AG10803 (cell line): Measurements from ENCODE around the gene RAD51.

Experiments
- DNase-seq: peaks from one replicate; pipeline ENCODE4 v3.0.0; 2010; ENCODE audit warnings: low read depth
- H3K4me3 ChIP-seq: 2 replicates; pipeline ENCODE4 v1.5.1; 2011; ENCODE audit warnings: mild to moderate bottlenecking, low read length, control low read depth
- TF ChIP-seq, protein P1 (sequence below): conservative IDR thresholded peaks from 2 replicates; pipeline ENCODE4 v1.5.1; 2011; ENCODE audit warnings: mild to moderate bottlenecking, low read length, control low read depth, inconsistent platforms

Gene RAD51

DNA sequence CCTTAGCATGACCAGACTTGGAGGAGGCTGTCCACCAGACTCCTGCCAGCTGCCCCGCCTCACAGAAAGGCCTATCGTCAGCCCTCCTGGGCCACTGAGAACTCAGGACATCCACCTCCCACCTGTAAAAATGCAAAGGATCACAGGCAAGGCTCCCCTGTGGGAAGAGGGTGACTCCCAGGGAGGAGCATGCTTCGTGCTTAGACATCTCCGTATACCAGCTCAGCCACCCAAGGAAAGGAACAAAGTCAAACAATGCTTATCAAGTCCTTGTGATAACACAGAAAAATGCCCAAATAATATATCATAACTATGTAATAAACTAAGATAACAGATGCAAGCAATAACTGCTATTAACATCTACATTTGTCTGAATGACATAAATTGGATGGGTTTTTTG is 55.9 kb downstream of the RAD51 start:
- TF ChIP-seq, protein P1, sequence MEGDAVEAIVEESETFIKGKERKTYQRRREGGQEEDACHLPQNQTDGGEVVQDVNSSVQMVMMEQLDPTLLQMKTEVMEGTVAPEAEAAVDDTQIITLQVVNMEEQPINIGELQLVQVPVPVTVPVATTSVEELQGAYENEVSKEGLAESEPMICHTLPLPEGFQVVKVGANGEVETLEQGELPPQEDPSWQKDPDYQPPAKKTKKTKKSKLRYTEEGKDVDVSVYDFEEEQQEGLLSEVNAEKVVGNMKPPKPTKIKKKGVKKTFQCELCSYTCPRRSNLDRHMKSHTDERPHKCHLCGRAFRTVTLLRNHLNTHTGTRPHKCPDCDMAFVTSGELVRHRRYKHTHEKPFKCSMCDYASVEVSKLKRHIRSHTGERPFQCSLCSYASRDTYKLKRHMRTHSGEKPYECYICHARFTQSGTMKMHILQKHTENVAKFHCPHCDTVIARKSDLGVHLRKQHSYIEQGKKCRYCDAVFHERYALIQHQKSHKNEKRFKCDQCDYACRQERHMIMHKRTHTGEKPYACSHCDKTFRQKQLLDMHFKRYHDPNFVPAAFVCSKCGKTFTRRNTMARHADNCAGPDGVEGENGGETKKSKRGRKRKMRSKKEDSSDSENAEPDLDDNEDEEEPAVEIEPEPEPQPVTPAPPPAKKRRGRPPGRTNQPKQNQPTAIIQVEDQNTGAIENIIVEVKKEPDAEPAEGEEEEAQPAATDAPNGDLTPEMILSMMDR = no peak

DNA sequence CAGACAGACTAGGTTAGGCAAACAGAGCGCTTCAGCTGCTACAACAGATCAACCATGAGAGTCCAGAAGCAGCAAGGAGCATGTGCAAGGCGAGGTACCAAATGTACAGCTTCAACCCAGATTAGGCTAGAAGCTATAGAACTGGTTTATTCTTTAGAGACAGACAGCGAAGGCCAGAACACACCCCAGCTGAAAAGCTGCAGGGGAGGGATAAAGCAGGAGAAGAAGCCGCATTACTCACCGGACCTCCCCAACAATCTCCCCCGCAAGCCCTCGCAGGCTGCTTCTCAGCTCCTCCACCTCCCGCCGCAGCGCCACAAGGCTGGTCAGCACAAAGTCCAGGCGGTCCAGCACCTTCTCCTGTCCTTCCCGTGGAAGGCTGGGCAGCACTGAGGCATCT is 56.8 kb downstream of the RAD51 start:
- no peak for DNase-seq
- TF ChIP-seq, protein P1 = no peak
- no peak overlapping the region for H3K4me3 ChIP-seq

More for the DNA sequence above, 55.9 kb downstream of the RAD51 start:
- H3K4me3 ChIP-seq = no peak overlapping the region
- no peak for DNase-seq

DNA sequence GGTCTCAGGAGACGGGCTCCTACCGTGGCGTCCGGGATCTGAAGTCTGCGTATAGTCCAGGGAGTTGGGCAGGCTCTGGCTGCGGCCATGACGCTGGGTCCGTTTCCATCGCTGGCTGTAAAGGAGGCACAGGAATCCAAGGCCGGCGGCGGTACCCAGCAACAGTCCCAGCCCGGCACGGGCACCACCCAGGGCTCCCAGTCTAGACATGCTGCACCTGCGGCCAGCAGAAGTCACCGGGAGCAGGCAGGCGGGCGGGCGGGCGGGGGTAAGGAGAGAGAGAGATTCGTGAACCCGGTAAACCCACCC is 59.6 kb downstream of the RAD51 start:
- TF ChIP-seq, protein P1 = no peak
- peak; percentile 15 for DNase-seq
- peak overlapping the region; percentile 93 for H3K4me3 ChIP-seq

DNA sequence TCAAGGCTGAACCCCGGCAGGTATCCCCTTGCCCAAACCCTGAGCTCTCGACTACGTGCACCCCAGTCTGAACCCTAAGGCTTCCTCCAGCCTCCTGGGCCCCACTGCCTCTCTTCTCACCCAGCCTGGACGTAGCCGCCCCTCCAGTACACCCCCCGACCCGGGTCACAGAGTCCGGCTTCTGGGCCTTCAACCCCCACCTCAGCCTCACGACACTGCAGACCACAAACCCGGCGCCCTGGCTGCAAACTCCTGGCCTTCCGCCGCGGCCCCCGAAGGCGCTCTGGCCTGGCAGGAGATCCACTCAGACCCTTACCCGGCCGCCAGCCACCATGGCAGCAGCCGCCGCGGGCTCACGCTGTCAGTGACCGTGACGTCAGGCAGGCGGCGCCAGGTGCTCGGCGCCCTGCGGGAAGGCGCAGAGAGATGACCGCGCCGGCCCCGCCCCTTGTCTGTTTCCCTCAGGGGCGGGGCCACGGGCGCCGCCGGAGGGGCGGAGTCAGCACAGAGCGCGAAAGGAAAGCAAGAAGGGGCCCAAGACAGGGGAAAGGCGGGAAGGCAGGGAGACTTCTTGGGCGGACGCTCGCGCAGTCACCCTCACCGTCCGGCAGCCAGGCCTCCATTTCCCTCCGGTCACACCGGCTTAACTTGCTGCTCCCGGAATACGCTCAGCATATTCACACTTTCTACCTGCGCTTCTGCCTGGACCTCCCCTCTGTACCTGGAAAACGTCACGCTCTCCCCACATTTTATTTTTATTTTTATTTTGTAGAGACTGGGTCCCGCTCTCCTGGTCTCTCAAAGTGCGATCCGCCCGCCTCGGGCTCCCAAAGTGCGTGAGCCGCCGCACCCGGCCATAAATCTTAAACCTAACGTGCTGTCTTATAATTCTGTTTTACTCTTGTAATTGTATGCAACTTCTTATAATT is 60.2 kb downstream of the RAD51 start, which contains the start of gene RMDN3:
TSS of gene RMDN3 (minus strand) at position 372 of the 929 bp plus-strand sequence. CDS start 471 bp downstream, outside the sequence.
- peak; percentile 84 for DNase-seq
- H3K4me3 ChIP-seq = peak within 1 kb of the TSS; percentile 95
- TF ChIP-seq, protein P1 = no peak

DNA sequence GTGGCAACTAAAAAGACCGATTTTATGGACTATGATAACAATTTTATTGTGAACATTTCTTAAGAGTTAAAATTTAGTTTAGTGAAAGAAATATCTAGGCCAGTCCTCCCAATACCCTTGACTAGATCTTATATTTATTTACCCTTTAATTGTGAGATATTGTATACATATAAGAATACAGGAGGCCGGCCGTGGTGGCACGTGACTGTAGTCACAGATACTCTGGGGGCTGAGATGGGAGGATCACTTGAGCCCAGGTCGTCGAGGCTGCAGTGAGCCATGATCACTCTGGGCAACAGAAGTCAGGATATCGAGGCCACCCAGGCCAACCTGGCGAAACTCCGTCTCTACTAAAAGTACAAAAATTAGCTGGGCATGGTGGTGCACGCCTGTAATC is 60.8 kb downstream of the RAD51 start:
- TF ChIP-seq, protein P1 = no peak
- no peak for DNase-seq
- H3K4me3 ChIP-seq = peak overlapping the region; percentile 95

DNA sequence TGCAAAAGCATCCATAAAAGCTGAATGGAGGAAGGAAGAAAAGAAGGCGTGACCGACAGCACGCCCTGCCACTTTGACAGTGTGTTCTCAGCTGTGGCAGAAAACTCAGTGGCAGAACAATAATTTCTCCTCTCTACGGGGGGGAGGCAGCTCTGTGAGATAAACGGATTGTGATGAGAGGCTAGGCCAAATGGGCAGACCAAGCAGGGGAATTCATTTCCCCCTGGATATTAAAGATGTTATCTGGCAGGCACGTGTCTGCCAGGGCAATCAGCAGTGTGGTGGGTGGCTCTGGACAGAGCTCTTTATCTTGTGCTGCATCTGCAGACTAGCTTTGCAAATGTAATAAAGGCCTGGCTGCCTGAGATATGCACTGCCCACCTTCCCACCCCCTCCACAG is 62.0 kb downstream of the RAD51 start:
- no peak for DNase-seq
- H3K4me3 ChIP-seq = no peak overlapping the region
- TF ChIP-seq, protein P1 = no peak

DNA sequence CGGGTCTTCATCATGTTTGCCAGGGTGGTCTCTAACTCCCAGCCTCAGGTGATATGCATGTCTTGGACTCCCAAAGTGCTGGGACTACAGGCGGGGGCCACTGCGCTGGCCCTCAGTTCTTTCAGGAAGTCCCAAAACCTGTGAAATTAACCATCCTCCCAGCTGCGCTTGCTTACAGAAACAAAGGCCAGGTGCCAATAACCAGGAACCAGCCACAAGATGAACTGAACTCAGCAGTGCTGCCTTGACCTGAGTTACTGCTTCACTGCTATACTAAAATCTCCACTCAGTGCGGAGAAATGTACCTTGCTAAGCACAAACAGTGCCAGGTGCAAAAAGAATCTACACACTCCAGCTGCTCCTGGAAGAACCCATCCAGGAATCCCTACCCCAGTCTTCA is 65.0 kb downstream of the RAD51 start:
- TF ChIP-seq, protein P1 = no peak
- no peak overlapping the region for H3K4me3 ChIP-seq
- no peak for DNase-seq
